AG09319 (cell line): ENCODE measurements around the gene TIPARP.

Experiments
- DNase-seq: peaks from one replicate; pipeline ENCODE4 v3.0.0-alpha.2; 2010; ENCODE audit warnings: low read depth; ENCODE audit errors: extremely low read depth
- CTCF ChIP-seq: IDR thresholded peaks from 2 replicates; pipeline ENCODE4 v1.5.1; 2011; ENCODE audit warnings: low read depth, mild to moderate bottlenecking, inconsistent platforms, low read length, moderate library complexity

Gene TIPARP

GRCh38 chr3:156685752-156686151, 11.4 kb downstream of the TIPARP start:
- no peak for DNase-seq

GRCh38 chr3:156687023-156687422, 12.6 kb downstream of the TIPARP start:
- no peak for TF ChIP-seq CTCF

More at GRCh38 chr3:156685752-156686151, 11.4 kb downstream of the TIPARP start:
- no peak for TF ChIP-seq CTCF

GRCh38 chr3:156688632-156689452, 14.5 kb downstream of the TIPARP start:
- no peak for TF ChIP-seq CTCF
- DNase-seq: no peak

More at GRCh38 chr3:156687023-156687422, 12.6 kb downstream of the TIPARP start:
- no peak for DNase-seq

GRCh38 chr3:156689608-156690007, 15.2 kb downstream of the TIPARP start:
- DNase-seq: no peak
- no peak for TF ChIP-seq CTCF

- no peak for TF ChIP-seq CTCF
- DNase-seq: peak; percentile 51
Measured at GRCh38 chr3:156691920-156692319, 17.5 kb downstream of the TIPARP start.

- DNase-seq: no peak
- TF ChIP-seq CTCF: no peak
Measured at GRCh38 chr3:156693166-156693565, 18.8 kb downstream of the TIPARP start.

GRCh38 chr3:156694536-156694935, 20.1 kb downstream of the TIPARP start:
- no peak for DNase-seq
- TF ChIP-seq CTCF: no peak
